Esophagus muscularis mucosa (tissue), 3 donors: ENCODE data around the gene BEST1.

ENCODE experiments used
- EP300 ChIP-seq: sonication (generic); formaldehyde crosslinking; IDR thresholded peaks from one replicate; pipeline ENCODE4 v1.6.1; 2017; ENCODE audit warnings: antibody characterized with exemption
- TF ChIP-seq, protein P1 (sequence below), 3 experiments: fragments of 200-600 bp in 2 of 3; fragments of 450-650 bp in 1 of 3; sonication (generic) in 2 of 3; IDR thresholded peaks; one replicate each; pipeline ENCODE4 v1.5.1; 2017 to 2019; ENCODE audit warnings: antibody characterized with exemption in 3 of 3, mild to moderate bottlenecking in 2 of 3, moderate library complexity in 1 of 3

DNA sequence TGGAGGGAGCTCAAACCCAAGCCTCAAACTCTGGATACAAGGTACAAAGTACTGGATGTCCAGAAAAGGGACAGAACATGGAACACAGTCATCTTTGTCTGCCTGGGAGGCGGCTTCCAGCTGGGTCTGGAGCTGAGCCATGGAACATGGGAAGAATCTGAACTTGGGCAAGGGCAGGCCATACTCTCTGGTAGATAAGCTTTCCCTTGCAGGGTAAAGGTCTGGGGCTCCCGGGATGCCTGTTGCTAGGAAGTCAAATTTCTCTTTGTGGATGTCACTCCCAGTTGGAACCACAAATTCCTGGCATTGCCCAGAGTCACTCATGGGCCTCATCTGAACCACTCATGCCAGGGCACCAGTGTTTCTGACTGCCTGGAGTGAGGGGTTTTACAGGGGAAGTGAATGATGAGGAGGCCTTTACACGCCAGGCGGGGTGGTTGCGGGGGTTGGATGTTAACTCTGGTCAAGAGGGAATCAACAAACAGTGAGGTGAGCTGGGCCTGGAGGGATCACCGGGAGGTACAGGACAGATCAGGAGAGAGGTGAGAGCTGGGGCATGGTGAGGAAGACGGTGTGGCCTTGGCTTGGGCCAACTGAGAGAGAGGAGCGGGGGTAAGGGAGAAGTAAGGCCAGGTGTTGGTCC is 11.5 kb downstream of the BEST1 start:
- TF ChIP-seq, protein P1, sequence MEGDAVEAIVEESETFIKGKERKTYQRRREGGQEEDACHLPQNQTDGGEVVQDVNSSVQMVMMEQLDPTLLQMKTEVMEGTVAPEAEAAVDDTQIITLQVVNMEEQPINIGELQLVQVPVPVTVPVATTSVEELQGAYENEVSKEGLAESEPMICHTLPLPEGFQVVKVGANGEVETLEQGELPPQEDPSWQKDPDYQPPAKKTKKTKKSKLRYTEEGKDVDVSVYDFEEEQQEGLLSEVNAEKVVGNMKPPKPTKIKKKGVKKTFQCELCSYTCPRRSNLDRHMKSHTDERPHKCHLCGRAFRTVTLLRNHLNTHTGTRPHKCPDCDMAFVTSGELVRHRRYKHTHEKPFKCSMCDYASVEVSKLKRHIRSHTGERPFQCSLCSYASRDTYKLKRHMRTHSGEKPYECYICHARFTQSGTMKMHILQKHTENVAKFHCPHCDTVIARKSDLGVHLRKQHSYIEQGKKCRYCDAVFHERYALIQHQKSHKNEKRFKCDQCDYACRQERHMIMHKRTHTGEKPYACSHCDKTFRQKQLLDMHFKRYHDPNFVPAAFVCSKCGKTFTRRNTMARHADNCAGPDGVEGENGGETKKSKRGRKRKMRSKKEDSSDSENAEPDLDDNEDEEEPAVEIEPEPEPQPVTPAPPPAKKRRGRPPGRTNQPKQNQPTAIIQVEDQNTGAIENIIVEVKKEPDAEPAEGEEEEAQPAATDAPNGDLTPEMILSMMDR (IDR thresholded peaks at IDR 0.05) = no peak
- no peak for TF ChIP-seq EP300
